Measurements from ENCODE around the gene PCNX2.

DNA sequence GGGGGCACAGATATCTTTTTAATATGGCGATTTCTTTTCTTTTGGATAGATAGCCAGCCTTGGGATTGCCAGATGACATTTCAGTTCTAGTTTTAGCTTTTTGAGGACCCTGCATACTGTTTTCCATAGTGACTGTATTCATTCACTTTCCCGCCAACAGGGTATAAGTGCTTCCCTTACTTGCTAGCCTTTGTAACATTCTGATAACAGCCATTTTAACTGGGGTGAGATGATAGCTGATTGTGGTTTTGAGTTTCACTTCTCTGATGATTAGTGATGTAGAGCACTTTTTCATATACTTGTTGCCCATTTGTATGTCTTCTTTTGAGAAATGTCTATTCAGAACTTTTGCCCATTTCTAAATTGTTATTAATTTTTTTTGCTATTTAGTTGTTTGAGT, 193.2 kb downstream of the PCNX2 start:
- TF ChIP-seq, protein P1, sequence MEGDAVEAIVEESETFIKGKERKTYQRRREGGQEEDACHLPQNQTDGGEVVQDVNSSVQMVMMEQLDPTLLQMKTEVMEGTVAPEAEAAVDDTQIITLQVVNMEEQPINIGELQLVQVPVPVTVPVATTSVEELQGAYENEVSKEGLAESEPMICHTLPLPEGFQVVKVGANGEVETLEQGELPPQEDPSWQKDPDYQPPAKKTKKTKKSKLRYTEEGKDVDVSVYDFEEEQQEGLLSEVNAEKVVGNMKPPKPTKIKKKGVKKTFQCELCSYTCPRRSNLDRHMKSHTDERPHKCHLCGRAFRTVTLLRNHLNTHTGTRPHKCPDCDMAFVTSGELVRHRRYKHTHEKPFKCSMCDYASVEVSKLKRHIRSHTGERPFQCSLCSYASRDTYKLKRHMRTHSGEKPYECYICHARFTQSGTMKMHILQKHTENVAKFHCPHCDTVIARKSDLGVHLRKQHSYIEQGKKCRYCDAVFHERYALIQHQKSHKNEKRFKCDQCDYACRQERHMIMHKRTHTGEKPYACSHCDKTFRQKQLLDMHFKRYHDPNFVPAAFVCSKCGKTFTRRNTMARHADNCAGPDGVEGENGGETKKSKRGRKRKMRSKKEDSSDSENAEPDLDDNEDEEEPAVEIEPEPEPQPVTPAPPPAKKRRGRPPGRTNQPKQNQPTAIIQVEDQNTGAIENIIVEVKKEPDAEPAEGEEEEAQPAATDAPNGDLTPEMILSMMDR (conservative IDR thresholded peaks at IDR 0.05; ENCODE audit: low read length) = no peak
- TF ChIP-seq EZH2phosphoT487 (IDR thresholded peaks at IDR 0.05; ENCODE audit: borderline replicate concordance) = no peak

Data from Loucy (cell line).